ENCODE data around the gene SLC7A5.

Gene SLC7A5

DNA sequence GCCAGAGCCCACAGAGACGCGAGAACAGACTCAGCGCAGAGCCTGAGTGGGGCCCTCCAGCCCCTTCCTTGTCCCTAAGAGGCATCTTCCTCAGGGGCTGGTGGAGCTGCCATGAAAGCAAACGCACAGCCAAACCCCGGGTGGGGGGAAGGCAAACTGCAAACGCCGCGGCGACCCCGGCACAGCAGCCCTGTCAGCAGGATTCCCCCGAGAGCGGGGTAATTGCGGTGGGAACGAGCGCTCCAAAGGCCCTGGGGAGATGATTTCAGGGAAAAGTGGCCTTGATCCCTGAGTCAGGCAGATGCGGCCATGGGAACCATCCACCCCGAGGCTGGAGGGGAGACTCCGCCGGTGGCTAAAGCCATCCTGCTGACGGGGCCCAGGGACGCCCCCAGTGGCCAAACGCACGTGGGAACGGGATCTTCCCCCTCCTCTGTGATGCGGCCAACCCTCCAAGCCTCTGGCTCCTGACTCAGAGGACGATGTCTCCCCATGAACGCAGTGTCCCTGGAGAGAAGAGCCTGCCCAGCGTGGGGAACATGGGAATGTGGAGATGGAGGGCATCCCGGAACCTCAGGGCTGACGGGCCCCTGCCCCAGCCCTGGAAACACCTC is 25.1 kb downstream of the SLC7A5 start:
- H3K4me3 ChIP-seq (ENCODE audit: low read length), result no peak overlapping the region
- TF ChIP-seq, protein P1, sequence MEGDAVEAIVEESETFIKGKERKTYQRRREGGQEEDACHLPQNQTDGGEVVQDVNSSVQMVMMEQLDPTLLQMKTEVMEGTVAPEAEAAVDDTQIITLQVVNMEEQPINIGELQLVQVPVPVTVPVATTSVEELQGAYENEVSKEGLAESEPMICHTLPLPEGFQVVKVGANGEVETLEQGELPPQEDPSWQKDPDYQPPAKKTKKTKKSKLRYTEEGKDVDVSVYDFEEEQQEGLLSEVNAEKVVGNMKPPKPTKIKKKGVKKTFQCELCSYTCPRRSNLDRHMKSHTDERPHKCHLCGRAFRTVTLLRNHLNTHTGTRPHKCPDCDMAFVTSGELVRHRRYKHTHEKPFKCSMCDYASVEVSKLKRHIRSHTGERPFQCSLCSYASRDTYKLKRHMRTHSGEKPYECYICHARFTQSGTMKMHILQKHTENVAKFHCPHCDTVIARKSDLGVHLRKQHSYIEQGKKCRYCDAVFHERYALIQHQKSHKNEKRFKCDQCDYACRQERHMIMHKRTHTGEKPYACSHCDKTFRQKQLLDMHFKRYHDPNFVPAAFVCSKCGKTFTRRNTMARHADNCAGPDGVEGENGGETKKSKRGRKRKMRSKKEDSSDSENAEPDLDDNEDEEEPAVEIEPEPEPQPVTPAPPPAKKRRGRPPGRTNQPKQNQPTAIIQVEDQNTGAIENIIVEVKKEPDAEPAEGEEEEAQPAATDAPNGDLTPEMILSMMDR (conservative IDR thresholded peaks at IDR 0.05; ENCODE audit: low read length), result no peak
- DNase-seq (ENCODE audit: low read depth), result no peak

DNA sequence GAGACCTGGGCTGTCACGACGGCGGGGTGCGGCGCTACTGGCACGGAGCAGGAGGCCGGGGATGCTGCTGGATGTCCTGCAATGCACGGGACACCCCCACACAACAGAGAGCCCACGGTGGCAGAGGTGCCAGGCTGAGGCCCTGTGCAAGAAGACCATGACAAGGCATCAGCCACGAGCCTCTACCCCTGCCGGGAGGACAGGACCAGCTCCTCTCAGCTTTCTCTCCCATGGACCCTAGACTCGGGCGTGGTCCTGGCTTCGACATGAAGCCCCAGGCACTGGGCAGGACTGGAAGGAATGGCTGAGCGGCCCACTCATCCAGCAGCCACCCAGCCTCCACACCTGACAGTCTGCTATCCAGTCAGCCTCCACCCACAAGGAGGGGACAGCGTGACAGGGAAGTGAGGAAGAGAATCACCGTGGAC is 25.6 kb downstream of the SLC7A5 start:
- TF ChIP-seq, protein P1 (conservative IDR thresholded peaks at IDR 0.05; ENCODE audit: low read length), result no peak
- no peak for DNase-seq (ENCODE audit: low read depth)
- H3K4me3 ChIP-seq (ENCODE audit: low read length), result no peak overlapping the region

DNA sequence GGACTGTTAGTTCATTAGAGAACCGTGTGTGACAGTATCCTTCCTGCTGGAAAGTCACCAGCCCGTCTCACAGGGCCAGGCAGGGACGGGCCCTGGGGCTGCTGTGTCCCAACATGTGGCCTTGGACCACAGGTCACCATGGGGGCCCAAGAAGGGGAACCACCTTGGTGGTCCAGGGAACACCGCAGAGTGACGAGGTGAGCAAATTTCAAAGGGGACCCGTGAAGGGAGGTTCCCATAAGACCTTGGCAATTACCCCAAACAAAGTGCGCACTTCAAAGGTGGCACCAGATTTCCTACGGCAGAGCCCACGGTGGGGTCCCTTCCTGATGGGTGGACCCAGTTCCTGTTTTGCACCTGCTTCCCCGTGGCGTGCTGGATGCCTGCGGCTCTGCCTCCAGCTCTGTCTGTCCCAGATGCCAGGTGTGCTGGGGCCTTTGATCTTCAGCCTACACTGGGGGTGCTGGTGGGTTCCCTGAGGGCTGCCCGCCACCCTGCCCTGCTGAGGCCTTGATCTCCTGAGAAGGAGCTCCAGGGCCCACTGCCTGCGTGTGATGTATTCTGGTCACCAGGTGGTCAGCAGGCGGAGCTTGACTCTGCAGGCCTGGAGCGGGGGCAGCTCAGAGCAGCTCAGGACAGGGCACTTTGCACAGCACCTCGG is 27.0 kb downstream of the SLC7A5 start:
- H3K4me3 ChIP-seq (ENCODE audit: low read length), result no peak overlapping the region
- DNase-seq (ENCODE audit: low read depth), result no peak
- TF ChIP-seq, protein P1 (conservative IDR thresholded peaks at IDR 0.05; ENCODE audit: low read length), result no peak

DNA sequence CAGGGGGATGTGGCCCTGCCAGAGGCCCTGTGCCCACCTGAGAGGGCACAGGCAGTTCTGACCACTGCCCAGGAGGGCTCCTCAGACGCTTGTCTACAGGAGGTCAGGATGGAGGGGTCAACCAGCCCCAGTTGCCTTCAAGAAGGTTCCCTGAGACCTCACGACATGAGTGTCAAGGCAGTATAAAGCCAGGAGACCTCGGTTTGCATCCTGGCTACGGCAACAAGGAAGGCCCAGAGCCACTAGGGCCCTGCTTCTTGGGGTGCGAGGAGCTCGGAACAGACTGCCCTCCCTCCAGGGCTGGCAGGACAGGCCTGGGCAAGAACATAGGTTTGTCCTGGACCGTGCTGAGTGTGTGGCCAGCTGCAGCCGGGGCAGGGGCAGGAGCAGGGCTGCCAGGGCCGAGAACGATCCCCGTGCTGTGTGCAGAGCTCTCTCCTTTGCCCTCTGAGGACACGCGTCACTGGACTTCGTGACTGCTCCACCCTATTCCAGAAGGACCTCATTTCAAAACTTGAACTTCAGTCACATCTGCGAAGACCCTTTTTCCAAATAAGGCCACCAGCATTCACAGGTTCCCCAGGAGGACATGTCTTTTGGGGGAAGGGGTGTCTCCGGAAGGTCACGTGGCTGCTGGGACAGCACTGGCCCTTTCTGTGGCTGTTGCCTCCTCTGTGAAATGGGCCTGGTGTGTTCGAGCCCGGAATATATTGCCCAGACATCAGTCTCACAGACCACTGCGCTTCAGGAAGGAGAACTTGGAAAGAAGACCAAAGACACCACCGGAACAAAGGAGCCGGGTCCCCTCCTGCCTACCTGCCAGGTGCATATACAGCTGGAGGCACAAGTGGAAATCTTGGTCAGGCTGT is 27.7 kb downstream of the SLC7A5 start:
- DNase-seq (ENCODE audit: low read depth), result no peak
- no peak overlapping the region for H3K4me3 ChIP-seq (ENCODE audit: low read length)
- TF ChIP-seq, protein P1 (conservative IDR thresholded peaks at IDR 0.05; ENCODE audit: low read length), result no peak

DNA sequence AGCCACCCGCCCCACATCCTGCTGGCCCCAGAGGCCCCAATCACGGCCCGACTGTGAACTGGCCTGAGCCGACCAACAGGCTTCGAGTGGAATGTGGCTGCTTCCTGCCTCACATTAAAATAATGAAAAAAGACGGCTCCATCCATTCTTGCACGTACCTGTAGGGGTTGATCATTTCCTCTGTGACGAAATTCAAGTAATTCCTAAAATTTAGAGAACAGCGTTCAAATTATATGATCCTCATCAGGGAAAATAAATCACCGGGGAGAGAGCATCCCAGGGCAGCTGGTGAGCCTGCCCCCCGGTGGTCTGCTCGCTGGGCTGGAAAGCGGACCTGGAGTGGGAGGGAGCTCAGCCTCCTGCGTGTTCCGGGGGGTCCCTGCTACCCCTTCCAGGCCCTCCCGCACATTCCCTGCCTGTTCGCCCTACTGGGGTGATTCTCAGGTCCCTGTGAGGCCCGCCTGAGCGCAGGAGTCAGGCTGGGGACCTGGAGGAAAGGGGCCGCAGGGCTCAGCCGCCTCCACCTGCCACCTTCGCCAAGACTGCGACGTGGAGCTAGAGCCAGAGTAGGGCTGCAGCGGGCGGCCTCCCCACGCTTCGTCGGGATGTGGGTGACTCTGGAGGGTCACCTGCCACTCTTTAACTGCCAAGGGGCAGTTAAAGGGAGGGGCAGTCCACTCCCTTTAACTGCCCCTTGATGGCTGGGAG is 28.9 kb downstream of the SLC7A5 start:
- TF ChIP-seq, protein P1 (conservative IDR thresholded peaks at IDR 0.05; ENCODE audit: low read length), result no peak

DNA sequence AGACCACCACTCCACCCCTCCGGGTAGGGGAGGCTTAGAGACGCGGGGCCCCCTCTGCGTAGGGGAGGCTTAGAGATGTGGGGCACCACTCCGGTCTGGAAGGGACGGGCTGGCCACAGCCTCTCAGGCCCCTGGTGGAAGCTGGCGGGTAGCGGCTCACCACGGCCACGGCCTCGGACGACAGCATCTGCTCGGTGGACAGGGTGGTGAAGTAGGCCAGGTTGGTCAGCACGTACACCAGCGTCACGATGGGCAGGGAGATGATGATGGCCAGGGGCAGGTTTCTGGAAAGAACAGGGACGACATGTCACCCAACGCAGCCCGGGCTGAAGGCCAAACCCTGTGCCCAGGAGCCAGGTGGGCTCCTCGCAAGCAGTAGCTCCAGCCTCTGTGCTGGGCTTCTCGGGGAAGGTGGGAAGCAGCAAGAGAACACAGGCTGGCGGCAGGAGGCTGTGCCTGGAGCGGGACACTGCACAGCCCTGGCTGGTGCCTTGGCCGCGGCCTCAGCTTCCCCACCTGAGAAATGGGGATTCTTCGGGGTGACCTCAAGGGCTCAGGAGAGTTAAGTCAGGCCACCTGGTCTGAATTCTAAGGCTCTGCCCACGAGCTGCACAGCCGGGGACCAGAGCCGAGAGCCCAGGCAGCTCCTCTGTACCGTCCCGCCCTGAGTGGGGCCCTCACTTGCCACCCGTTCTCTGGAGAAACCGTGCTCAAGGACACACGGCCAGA is 29.6 kb downstream of the SLC7A5 start:
- TF ChIP-seq, protein P1 (conservative IDR thresholded peaks at IDR 0.05; ENCODE audit: low read length), result no peak
- no peak overlapping the region for H3K4me3 ChIP-seq (ENCODE audit: low read length)
- no peak for DNase-seq (ENCODE audit: low read depth)

More for the DNA sequence above, 28.9 kb downstream of the SLC7A5 start:
- DNase-seq (ENCODE audit: low read depth), result no peak
- H3K4me3 ChIP-seq (ENCODE audit: low read length), result no peak overlapping the region
